Measurements from ENCODE around the gene GORASP1. TPM values are rescaled to one million over a fixed set of nuclear protein-coding genes. Genes with fewer than 3 reads are reported as not detected.
A peak's percentile ranks its signal among the peaks of the same experiment; 100 is the strongest.

The GORASP1 gene
- total and polyA plus RNA-seq, 2 of the 13 experiments (the other 11 are each of a cell fraction or from before 2014, with no cell fraction given): 36.4 to 39.8 TPM

DNA sequence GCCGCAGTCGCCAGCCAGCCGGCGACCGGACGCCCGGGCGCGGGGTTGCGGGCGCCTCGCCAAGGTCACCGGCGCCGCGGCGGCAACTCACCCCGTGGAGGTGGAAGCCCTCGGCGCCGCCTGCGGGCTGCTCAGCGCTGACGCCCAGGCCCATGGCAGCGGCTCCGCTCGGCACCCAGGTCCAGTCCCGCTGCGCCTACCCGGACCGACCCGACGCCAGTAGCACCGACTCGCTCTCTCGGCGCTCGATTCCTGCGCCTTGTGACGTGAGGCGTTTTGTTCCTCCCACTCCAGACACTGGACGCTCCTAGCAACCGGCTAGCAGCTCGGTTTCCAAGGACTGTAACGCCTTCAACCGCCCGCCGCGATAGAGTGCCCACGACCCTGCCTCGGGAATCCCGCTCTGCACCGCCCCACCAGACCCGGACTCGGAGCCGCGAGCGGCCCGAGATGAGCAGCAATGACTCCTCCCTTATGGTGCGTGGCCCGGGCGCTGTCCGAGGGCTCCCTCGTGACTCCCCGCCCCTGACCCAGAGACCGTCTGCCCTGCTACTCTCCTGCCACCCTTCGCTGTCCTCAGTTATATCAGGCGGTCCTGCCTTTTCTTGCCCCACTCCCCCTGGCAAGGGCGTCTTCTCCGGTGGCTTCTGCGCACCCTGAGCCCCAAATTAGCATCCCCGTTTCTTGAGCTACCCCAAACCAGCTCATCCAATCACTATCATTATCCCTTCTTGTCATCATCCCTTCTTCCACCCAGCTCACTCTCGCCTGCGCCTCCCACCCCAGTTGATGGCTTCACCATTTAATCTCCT, at the start of gene GORASP1, which contains the start of gene TTC21A (continued):
- TF ChIP-seq, protein P1, sequence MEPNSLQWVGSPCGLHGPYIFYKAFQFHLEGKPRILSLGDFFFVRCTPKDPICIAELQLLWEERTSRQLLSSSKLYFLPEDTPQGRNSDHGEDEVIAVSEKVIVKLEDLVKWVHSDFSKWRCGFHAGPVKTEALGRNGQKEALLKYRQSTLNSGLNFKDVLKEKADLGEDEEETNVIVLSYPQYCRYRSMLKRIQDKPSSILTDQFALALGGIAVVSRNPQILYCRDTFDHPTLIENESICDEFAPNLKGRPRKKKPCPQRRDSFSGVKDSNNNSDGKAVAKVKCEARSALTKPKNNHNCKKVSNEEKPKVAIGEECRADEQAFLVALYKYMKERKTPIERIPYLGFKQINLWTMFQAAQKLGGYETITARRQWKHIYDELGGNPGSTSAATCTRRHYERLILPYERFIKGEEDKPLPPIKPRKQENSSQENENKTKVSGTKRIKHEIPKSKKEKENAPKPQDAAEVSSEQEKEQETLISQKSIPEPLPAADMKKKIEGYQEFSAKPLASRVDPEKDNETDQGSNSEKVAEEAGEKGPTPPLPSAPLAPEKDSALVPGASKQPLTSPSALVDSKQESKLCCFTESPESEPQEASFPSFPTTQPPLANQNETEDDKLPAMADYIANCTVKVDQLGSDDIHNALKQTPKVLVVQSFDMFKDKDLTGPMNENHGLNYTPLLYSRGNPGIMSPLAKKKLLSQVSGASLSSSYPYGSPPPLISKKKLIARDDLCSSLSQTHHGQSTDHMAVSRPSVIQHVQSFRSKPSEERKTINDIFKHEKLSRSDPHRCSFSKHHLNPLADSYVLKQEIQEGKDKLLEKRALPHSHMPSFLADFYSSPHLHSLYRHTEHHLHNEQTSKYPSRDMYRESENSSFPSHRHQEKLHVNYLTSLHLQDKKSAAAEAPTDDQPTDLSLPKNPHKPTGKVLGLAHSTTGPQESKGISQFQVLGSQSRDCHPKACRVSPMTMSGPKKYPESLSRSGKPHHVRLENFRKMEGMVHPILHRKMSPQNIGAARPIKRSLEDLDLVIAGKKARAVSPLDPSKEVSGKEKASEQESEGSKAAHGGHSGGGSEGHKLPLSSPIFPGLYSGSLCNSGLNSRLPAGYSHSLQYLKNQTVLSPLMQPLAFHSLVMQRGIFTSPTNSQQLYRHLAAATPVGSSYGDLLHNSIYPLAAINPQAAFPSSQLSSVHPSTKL (CRISPR knock-in tag; IDR thresholded peaks at IDR 0.05): peak; percentile 41
- TF ChIP-seq, protein P2, sequence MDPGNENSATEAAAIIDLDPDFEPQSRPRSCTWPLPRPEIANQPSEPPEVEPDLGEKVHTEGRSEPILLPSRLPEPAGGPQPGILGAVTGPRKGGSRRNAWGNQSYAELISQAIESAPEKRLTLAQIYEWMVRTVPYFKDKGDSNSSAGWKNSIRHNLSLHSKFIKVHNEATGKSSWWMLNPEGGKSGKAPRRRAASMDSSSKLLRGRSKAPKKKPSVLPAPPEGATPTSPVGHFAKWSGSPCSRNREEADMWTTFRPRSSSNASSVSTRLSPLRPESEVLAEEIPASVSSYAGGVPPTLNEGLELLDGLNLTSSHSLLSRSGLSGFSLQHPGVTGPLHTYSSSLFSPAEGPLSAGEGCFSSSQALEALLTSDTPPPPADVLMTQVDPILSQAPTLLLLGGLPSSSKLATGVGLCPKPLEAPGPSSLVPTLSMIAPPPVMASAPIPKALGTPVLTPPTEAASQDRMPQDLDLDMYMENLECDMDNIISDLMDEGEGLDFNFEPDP (CRISPR knock-in tag; conservative IDR thresholded peaks at IDR 0.05): no peak
- no peak; the same call in 1 of the 2 replicates for TF ChIP-seq REL (CRISPR knock-in tag; conservative IDR thresholded peaks at IDR 0.05)
- TF ChIP-seq MYNN (CRISPR knock-in tag; IDR thresholded peaks at IDR 0.05; ENCODE audit: low read depth): no peak
- TF ChIP-seq ELF1 (CRISPR knock-in tag; IDR thresholded peaks at IDR 0.05): no peak
- no peak for TF ChIP-seq TP53 (CRISPR knock-in tag; conservative IDR thresholded peaks at IDR 0.05)
- TF ChIP-seq ISX (CRISPR knock-in tag; conservative IDR thresholded peaks at IDR 0.05): no peak
- TF ChIP-seq, protein P3, sequence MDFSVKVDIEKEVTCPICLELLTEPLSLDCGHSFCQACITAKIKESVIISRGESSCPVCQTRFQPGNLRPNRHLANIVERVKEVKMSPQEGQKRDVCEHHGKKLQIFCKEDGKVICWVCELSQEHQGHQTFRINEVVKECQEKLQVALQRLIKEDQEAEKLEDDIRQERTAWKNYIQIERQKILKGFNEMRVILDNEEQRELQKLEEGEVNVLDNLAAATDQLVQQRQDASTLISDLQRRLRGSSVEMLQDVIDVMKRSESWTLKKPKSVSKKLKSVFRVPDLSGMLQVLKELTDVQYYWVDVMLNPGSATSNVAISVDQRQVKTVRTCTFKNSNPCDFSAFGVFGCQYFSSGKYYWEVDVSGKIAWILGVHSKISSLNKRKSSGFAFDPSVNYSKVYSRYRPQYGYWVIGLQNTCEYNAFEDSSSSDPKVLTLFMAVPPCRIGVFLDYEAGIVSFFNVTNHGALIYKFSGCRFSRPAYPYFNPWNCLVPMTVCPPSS (IDR thresholded peaks at IDR 0.05): no peak
- no peak for TF ChIP-seq SYNCRIP (IDR thresholded peaks at IDR 0.05; ENCODE audit: insufficient read depth, low read depth, low read length)
- TF ChIP-seq, protein P4, sequence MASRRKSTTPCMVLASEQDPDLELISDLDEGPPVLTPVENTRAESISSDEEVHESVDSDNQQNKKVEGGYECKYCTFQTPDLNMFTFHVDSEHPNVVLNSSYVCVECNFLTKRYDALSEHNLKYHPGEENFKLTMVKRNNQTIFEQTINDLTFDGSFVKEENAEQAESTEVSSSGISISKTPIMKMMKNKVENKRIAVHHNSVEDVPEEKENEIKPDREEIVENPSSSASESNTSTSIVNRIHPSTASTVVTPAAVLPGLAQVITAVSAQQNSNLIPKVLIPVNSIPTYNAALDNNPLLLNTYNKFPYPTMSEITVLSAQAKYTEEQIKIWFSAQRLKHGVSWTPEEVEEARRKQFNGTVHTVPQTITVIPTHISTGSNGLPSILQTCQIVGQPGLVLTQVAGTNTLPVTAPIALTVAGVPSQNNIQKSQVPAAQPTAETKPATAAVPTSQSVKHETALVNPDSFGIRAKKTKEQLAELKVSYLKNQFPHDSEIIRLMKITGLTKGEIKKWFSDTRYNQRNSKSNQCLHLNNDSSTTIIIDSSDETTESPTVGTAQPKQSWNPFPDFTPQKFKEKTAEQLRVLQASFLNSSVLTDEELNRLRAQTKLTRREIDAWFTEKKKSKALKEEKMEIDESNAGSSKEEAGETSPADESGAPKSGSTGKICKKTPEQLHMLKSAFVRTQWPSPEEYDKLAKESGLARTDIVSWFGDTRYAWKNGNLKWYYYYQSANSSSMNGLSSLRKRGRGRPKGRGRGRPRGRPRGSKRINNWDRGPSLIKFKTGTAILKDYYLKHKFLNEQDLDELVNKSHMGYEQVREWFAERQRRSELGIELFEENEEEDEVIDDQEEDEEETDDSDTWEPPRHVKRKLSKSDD (CRISPR knock-in tag; IDR thresholded peaks at IDR 0.05; ENCODE audit: low read depth): no peak
- TF ChIP-seq ZNF761 (CRISPR knock-in tag; conservative IDR thresholded peaks at IDR 0.05): peak; percentile 78; the same call in 1 of the 2 replicates
- TF ChIP-seq ZNF543 (CRISPR knock-in tag; IDR thresholded peaks at IDR 0.05): no peak
- TF ChIP-seq ERF (CRISPR knock-in tag; IDR thresholded peaks at IDR 0.05): peak; percentile 44; the same call in 1 of the 2 replicates
- TF ChIP-seq, protein P5, sequence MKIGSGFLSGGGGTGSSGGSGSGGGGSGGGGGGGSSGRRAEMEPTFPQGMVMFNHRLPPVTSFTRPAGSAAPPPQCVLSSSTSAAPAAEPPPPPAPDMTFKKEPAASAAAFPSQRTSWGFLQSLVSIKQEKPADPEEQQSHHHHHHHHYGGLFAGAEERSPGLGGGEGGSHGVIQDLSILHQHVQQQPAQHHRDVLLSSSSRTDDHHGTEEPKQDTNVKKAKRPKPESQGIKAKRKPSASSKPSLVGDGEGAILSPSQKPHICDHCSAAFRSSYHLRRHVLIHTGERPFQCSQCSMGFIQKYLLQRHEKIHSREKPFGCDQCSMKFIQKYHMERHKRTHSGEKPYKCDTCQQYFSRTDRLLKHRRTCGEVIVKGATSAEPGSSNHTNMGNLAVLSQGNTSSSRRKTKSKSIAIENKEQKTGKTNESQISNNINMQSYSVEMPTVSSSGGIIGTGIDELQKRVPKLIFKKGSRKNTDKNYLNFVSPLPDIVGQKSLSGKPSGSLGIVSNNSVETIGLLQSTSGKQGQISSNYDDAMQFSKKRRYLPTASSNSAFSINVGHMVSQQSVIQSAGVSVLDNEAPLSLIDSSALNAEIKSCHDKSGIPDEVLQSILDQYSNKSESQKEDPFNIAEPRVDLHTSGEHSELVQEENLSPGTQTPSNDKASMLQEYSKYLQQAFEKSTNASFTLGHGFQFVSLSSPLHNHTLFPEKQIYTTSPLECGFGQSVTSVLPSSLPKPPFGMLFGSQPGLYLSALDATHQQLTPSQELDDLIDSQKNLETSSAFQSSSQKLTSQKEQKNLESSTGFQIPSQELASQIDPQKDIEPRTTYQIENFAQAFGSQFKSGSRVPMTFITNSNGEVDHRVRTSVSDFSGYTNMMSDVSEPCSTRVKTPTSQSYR (CRISPR knock-in tag; IDR thresholded peaks at IDR 0.05; ENCODE audit: borderline replicate concordance): no peak
- TF ChIP-seq, protein P6, sequence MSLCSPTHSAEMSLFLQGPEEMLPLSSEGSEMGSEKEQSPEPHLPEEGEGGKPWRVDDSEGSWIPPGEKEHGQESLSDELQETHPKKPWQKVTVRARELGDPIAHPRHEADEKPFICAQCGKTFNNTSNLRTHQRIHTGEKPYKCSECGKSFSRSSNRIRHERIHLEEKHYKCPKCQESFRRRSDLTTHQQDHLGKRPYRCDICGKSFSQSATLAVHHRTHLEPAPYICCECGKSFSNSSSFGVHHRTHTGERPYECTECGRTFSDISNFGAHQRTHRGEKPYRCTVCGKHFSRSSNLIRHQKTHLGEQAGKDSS (CRISPR knock-in tag; IDR thresholded peaks at IDR 0.05; ENCODE audit: borderline replicate concordance, low read depth): no peak
